ENCODE data around the gene CHPF.

The CHPF gene

GRCh38 chr2:219531639-219532377 is 11.8 kb downstream of the CHPF start:
- no peak for TF ChIP-seq CTCF (IDR thresholded peaks at IDR 0.05)

- TF ChIP-seq CTCF (IDR thresholded peaks at IDR 0.05), result peak; percentile 79
Observed at GRCh38 chr2:219530048-219530963, 13.3 kb downstream of the CHPF start.

DNA sequence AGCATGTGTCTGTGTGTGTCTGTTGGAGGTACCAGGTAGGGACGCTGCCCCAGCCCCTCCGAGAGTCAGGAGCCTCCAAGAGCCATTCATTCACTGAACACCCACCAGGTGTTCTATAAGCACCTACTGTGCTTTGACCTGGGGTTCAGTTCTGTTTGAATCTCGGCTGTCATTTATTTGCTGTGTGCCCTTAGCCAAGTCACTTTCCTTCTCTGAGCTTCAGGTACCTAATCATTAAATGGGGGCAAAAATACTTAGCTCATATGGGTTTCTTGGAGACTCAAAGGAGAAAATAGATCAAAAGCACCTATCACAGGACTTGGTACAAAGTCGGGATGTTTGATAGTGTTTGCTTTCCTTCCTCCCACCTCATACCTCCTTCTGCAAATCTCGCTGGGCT is 16.1 kb downstream of the CHPF start:
- TF ChIP-seq CTCF (IDR thresholded peaks at IDR 0.05), result no peak

- no peak for TF ChIP-seq CTCF (IDR thresholded peaks at IDR 0.05)
Observed at GRCh38 chr2:219527076-219527394, 16.6 kb downstream of the CHPF start.

DNA sequence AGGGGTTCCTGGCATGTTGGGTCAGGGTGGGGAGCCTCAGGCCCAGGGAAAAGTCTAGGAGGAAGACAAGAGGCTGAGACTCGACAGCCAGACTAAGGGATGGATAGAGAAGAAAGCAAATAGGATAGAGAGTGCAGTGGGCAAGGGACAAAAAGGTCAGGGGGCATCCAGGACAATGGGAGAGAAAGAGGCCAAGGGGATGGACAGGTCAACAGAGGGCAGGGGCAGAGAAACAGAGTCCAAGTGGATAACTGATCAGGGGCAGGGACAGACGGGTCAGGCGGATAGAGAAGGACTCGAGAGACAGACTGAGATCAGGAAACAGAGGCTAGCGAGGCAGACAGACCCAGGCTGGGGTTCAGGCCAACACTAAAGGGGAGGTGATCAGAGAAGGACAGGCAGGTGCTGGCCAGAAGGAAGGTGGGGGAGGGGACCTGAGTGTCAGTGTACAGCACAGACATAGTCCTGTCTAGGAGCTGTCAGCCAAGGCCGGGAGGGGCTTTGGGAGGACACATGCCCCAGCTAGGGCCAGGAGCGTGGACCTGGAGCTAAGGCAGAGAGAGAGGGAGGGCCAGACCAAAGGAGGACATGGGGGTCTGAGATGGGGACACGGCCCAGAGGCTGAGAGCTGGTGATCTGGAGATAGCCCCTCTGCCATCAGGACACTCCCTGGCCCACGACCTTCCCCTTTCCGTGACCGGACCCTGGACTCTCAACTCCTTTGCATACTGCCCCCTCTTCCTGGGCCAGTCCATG is 17.1 kb downstream of the CHPF start:
- no peak for TF ChIP-seq CTCF (IDR thresholded peaks at IDR 0.05)

- no peak for TF ChIP-seq CTCF (IDR thresholded peaks at IDR 0.05)
Observed at GRCh38 chr2:219525533-219526232, 17.9 kb downstream of the CHPF start.

DNA sequence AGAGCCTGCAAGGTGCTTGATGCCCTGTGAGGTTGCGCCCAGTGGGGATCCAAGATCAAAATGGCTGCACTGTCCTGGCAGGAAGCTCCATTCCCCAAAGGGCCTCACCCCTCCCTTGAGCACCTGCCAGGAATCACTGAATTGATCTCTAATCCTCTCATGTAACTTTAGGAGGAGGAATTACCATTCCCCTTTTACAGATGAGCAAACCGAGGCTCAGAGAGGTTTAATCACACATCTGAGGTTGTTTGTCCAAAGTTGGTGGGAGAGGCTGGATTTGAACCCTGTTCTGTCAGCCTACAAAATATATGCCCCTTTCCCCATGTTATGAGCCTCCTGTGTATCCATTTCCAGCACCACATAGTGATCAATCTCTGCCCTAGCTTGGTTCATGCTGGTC is 18.8 kb downstream of the CHPF start:
- no peak for TF ChIP-seq CTCF (IDR thresholded peaks at IDR 0.05)

Data from LNCAP (cell line).